Measurements from ENCODE around the gene MRPS22. TPM values are rescaled to one million over a fixed set of nuclear protein-coding genes. Genes with fewer than 3 reads are reported as not detected.

MRPS22 gene
- total and polyA plus RNA-seq, 4 donors: 33.3 to 54.9 (median 44.6) TPM

DNA sequence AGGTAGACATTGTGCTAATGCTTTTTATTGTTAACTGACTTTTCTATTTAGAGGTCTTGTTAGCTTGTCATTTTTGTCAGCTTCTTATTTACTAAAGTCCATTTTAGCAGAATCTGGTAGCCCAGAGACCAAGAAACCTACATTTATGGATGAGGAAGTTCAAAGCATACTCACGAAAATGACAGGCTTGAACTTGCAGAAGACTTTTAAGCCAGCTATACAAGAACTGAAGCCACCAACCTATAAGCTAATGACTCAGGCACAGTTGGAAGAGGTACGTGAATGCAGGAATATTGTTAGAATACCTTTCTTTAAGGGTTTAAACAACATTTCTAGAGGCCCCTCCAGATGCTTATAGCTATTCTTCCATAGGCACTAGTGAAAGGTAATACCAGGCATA is 3.0 kb downstream of the MRPS22 start:
- WGBS: 91% methylated on average over 2 of the region's 2 CpGs
- Histone ChIP-seq H3K4me1 (ENCODE audit: control insufficient read depth in 4 of 4, insufficient read depth in 4 of 4, low read length in 3 of 4) (peaks cover 3 to 18% (median 14%) of the 10 kb centered on the region in 4 donors), H3K27ac (ENCODE audit: low read depth in 1 of 2, low read length in 2 of 2) (no peak overlapping the region), H3K36me3 (ENCODE audit: control insufficient read depth in 4 of 4, insufficient read depth in 3 of 4, low read depth in 1 of 4, low read length in 3 of 4) (peaks cover 2 to 35% (median 21%) of the 10 kb centered on the region in 4 donors), H3K4me3 (ENCODE audit: low read depth in 1 of 3, low read length in 3 of 3) (no peak overlapping the region), H3K9ac (ENCODE audit: low read depth in 1 of 2, low read length in 2 of 2) (no peak overlapping the region), H3K9me3 (ENCODE audit: control insufficient read depth in 4 of 4, low read length in 3 of 4) (no peaks in the 10 kb centered on the region), H3K27me3 (ENCODE audit: control insufficient read depth in 4 of 4, insufficient read depth in 4 of 4, low read length in 3 of 4) (no peaks in the 10 kb centered on the region)
- DNase-seq (ENCODE audit: low spot score): no peak
- TF ChIP-seq FOXA1 (IDR thresholded peaks at IDR 0.05): no peak
- no peak for TF ChIP-seq REST (IDR thresholded peaks at IDR 0.05)
- TF ChIP-seq MAX (IDR thresholded peaks at IDR 0.05): no peak
- no peak for TF ChIP-seq ZBTB33 (IDR thresholded peaks at IDR 0.05)
- no peak for TF ChIP-seq NR2F2 (IDR thresholded peaks at IDR 0.05)
- no peak for TF ChIP-seq JUND (IDR thresholded peaks at IDR 0.05)
- TF ChIP-seq HNF4G (IDR thresholded peaks at IDR 0.05): no peak
- TF ChIP-seq SP1 (IDR thresholded peaks at IDR 0.05): no peak
- TF ChIP-seq RAD21 (IDR thresholded peaks at IDR 0.05): no peak
- TF ChIP-seq GABPA (IDR thresholded peaks at IDR 0.05 in 1 of 2, conservative IDR thresholded peaks at IDR 0.05 in 1 of 2): no peak
- TF ChIP-seq CTCF (IDR thresholded peaks at IDR 0.05; ENCODE audit: low read depth, low read length, missing input control): no peak
- TF ChIP-seq ATF3 (IDR thresholded peaks at IDR 0.05): no peak
- no peak for TF ChIP-seq RXRA (IDR thresholded peaks at IDR 0.05)
- no peak for TF ChIP-seq TAF1 (conservative IDR thresholded peaks at IDR 0.05)

GRCh38 chr3:139353920-139354556 is 10.2 kb downstream of the MRPS22 start:
- no peak overlapping the region for H3K27ac ChIP-seq (ENCODE audit: low read depth in 1 of 2, low read length in 2 of 2)
- TF ChIP-seq TAF1 (conservative IDR thresholded peaks at IDR 0.05) (no peak), NR2F2 (IDR thresholded peaks at IDR 0.05) (no peak), RAD21 (IDR thresholded peaks at IDR 0.05) (peak; percentile 65 to 75), FOXA1 (IDR thresholded peaks at IDR 0.05) (no peak), RXRA (IDR thresholded peaks at IDR 0.05) (no peak), CTCF (IDR thresholded peaks at IDR 0.05; ENCODE audit: low read depth, low read length, missing input control) (peak; percentile 60), ATF3 (IDR thresholded peaks at IDR 0.05) (no peak), YY1 (IDR thresholded peaks at IDR 0.05) (no peak), ZBTB33 (IDR thresholded peaks at IDR 0.05) (no peak), HNF4G (IDR thresholded peaks at IDR 0.05) (no peak), MAX (IDR thresholded peaks at IDR 0.05) (no peak), HNF4A (conservative IDR thresholded peaks at IDR 0.05) (no peak), EGR1 (IDR thresholded peaks at IDR 0.05; ENCODE audit: low read depth in 2 of 2) (no peak), SP1 (IDR thresholded peaks at IDR 0.05) (no peak)
- 73% methylated on average over 3 of the region's 3 CpGs for WGBS
- peaks cover 6 to 82% (median 73%) of the 10 kb centered on the region in 4 donors for H3K36me3 ChIP-seq (ENCODE audit: control insufficient read depth in 4 of 4, insufficient read depth in 3 of 4, low read depth in 1 of 4, low read length in 3 of 4)
- no peak overlapping the region for H3K9ac ChIP-seq (ENCODE audit: low read depth in 1 of 2, low read length in 2 of 2)
- no peaks in the 10 kb centered on the region for H3K27me3 ChIP-seq (ENCODE audit: control insufficient read depth in 4 of 4, insufficient read depth in 4 of 4, low read length in 3 of 4)
- no peak overlapping the region for H3K4me3 ChIP-seq (ENCODE audit: low read depth in 1 of 3, low read length in 3 of 3)
- peaks cover 0 to 1% (median 0%) of the 10 kb centered on the region in 4 donors for H3K4me1 ChIP-seq (ENCODE audit: control insufficient read depth in 4 of 4, insufficient read depth in 4 of 4, low read length in 3 of 4)
- DNase-seq (ENCODE audit: low spot score): no peak
- H3K9me3 ChIP-seq (ENCODE audit: control insufficient read depth in 4 of 4, low read length in 3 of 4): no peaks in the 10 kb centered on the region

Data from liver (tissue), 9 donors.